ENCODE measurements around the gene CHRDL2.

DNA sequence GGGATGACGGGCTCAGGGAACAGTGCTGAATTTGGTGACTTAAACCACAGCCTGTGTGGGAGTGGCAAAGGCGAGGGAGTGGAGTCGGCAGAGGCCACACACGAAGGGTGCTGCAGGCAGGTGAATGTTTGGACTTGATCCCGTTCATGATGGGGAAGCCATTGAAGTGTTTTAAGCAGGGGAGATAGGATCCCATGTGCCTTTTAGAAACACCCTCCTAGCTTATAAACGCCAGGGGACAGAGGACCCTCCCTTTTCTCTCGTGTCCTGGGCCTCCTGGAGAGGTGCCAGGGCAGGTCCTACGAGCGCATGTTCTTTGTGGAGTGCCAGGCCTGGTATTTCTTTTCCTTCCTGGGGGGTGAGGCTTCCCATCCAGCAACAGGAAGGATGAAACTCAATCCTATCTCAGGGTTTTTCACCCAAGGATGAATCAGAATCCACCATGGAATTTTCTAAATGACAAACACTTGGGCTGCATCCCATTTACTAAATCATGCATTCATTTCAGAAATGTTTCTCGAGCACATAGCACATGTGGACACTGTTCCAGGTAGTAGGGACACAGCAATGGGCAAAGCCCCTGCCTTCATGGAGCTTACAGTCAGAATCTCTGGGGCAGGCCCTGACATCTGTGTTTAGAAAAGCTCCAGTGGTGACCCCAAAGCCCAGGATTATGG is 59.6 kb downstream of the CHRDL2 start:
- TF ChIP-seq, protein P1, sequence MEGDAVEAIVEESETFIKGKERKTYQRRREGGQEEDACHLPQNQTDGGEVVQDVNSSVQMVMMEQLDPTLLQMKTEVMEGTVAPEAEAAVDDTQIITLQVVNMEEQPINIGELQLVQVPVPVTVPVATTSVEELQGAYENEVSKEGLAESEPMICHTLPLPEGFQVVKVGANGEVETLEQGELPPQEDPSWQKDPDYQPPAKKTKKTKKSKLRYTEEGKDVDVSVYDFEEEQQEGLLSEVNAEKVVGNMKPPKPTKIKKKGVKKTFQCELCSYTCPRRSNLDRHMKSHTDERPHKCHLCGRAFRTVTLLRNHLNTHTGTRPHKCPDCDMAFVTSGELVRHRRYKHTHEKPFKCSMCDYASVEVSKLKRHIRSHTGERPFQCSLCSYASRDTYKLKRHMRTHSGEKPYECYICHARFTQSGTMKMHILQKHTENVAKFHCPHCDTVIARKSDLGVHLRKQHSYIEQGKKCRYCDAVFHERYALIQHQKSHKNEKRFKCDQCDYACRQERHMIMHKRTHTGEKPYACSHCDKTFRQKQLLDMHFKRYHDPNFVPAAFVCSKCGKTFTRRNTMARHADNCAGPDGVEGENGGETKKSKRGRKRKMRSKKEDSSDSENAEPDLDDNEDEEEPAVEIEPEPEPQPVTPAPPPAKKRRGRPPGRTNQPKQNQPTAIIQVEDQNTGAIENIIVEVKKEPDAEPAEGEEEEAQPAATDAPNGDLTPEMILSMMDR (IDR thresholded peaks at IDR 0.05) = no peak
- TF ChIP-seq POLR2AphosphoS5 (IDR thresholded peaks at IDR 0.05) (no peak), POLR2A (IDR thresholded peaks at IDR 0.05) (no peak)

All from breast epithelium (tissue), 3 donors.